GDM1 (cell line): ENCODE results near the gene METTL22.
A peak's percentile ranks its signal among the peaks of the same experiment; 100 is the strongest.

ENCODE experiments used
- DNase-seq: peaks from one replicate; lab custom pipeline; 2025; lab: John Stamatoyannopoulos, UW

METTL22 gene

GRCh38 chr16:8621572-8622314 is at the start of gene METTL22:
Gene METTL22, plus strand, starts transcription at chr16:8621698. Its CDS starts 3,968 bp downstream, at chr16:8625666.
- DNase-seq, result peak; percentile 85

- DNase-seq, result no peak
These were observed 49.2 kb upstream of the METTL22 start for GRCh38 chr16:8572063-8572918.

- peak; percentile 10 for DNase-seq
These were observed 48.4 kb upstream of the METTL22 start for GRCh38 chr16:8572919-8573724.

- no peak for DNase-seq
These were observed 46.1 kb upstream of the METTL22 start for GRCh38 chr16:8575399-8575798.

GRCh38 chr16:8576141-8577004 is 45.1 kb upstream of the METTL22 start:
- DNase-seq, result no peak

- no peak for DNase-seq
These were observed 43.7 kb upstream of the METTL22 start for GRCh38 chr16:8577678-8578304.

- no peak for DNase-seq
These were observed 41.9 kb upstream of the METTL22 start for GRCh38 chr16:8579559-8579958.

- no peak for DNase-seq
These were observed 39.5 kb upstream of the METTL22 start for GRCh38 chr16:8581831-8582580.

- no peak for DNase-seq
These were observed 38.3 kb upstream of the METTL22 start for GRCh38 chr16:8583199-8583598.

GRCh38 chr16:8583732-8584131 is 37.8 kb upstream of the METTL22 start:
- DNase-seq, result no peak

GRCh38 chr16:8585041-8585440 is 36.5 kb upstream of the METTL22 start:
- DNase-seq, result no peak

GRCh38 chr16:8585857-8586256 is 35.6 kb upstream of the METTL22 start:
- DNase-seq, result no peak

GRCh38 chr16:8587065-8587464 is 34.4 kb upstream of the METTL22 start:
- DNase-seq, result no peak

GRCh38 chr16:8588682-8589056 is 32.8 kb upstream of the METTL22 start:
- DNase-seq, result no peak

GRCh38 chr16:8589057-8589899 is 32.2 kb upstream of the METTL22 start:
- no peak for DNase-seq

- DNase-seq, result no peak
These were observed 31.4 kb upstream of the METTL22 start, which contains the start of gene TMEM114 for GRCh38 chr16:8589900-8590688. Gene TMEM114, minus strand, starts transcription at chr16:8590511. Its CDS starts 673 bp downstream, at chr16:8589838.

- DNase-seq, result no peak
These were observed 30.7 kb upstream of the METTL22 start for GRCh38 chr16:8590811-8591210.

- DNase-seq, result no peak
These were observed 30.0 kb upstream of the METTL22 start for GRCh38 chr16:8591451-8591850.
